GM12878 (cell line): ENCODE measurements around the gene CLCNKB. TPM values are rescaled to one million over a fixed set of nuclear protein-coding genes. Genes with fewer than 3 reads are reported as not detected.

Experiments used
- ATAC-seq: fragments of 200-7000 bp; cut with Tn5 transposase; 3 replicates; pipeline ENCODE4 v1.9.1; 2020; ENCODE audit warnings: mild to moderate bottlenecking, moderate library complexity
- BruUV-seq: library from RNA; stranded (reverse); fragments of 400-500 nt; replicated peaks from 2 replicates; lab custom pipeline; 2021; lab: Mats Ljungman, UMichigan
- CTCF ChIA-PET: fragments of 300-600 bp; sonication (Branson Sonifier 250); formaldehyde crosslinking; extraction: SDS; loops from one replicate; lab custom pipeline; 2021; ENCODE audit warnings: inconsistent platforms; lab: Yijun Ruan, JAX
- POLR2A ChIA-PET: fragments of 350-600 bp; formaldehyde crosslinking; extraction: SDS; loops from one replicate; lab custom pipeline; 2021; ENCODE audit warnings: inconsistent platforms; lab: Charles Lee
- RAD21 ChIA-PET: fragments of 300-600 bp; sonication (Branson Sonifier 250); formaldehyde crosslinking; loops from one replicate; lab custom pipeline; 2023; ENCODE audit warnings: antibody characterized with exemption; ENCODE audit not compliant: unreplicated experiment; lab: Charles Lee
- SMC1A ChIA-PET: fragments of 300-600 bp; sonication (Branson Sonifier 250); formaldehyde crosslinking; loops from one replicate; lab custom pipeline; 2023; ENCODE audit not compliant: unreplicated experiment, uncharacterized antibody; lab: Charles Lee
- DNase-seq: peaks from one replicate; pipeline ENCODE4 v3.0.0-alpha.2; 2011; ENCODE audit warnings: low read depth, low spot score
- FAIRE-seq: peaks from 3 replicates; lab custom pipeline; 2011; peaks lifted over from hg19 to GRCh38; lab: Jason Lieb, UNC
- H2AFZ ChIP-seq: 2 replicates; pipeline ENCODE4 v1.6.0; 2011; ENCODE audit warnings: low read depth, low read length, control low read depth; ENCODE audit not compliant: control insufficient read depth
- H3K27ac ChIP-seq: 2 replicates; pipeline ENCODE4 v1.5.1; 2011; ENCODE audit warnings: control low read depth; ENCODE audit not compliant: control insufficient read depth, insufficient read depth
- H3K27me3 ChIP-seq, 2 experiments: replicated peaks in 1 of 2; 2 replicates each; pipeline versions ENCODE4 v1.6.0 to v1.6.1; 2011; ENCODE audit warnings: low read length in 1 of 2; ENCODE audit not compliant: control insufficient read depth in 2 of 2, insufficient read depth in 2 of 2
- H3K36me3 ChIP-seq, 2 experiments: 2 replicates each; pipeline ENCODE4 v1.5.1; 2011; ENCODE audit warnings: low read length in 1 of 2; ENCODE audit not compliant: control insufficient read depth in 2 of 2, insufficient read depth in 2 of 2
- H3K4me1 ChIP-seq: 2 replicates; pipeline ENCODE4 v1.6.1; 2011; ENCODE audit warnings: mild to moderate bottlenecking, low read length, moderate library complexity, mixed read lengths; ENCODE audit not compliant: control insufficient read depth, insufficient read depth
- H3K4me2 ChIP-seq: 2 replicates; pipeline ENCODE4 v1.6.0; 2011; ENCODE audit warnings: control low read depth; ENCODE audit not compliant: control insufficient read depth, insufficient read depth
- H3K4me3 ChIP-seq: fragments of 200-600 bp; sonication (generic); 2 replicates; pipeline ENCODE4 v1.5.1; 2016
- H3K79me2 ChIP-seq: 2 replicates; pipeline ENCODE4 v1.6.0; 2011; ENCODE audit warnings: low read length; ENCODE audit not compliant: control insufficient read depth, insufficient read depth
- H3K9ac ChIP-seq: 2 replicates; pipeline ENCODE4 v1.8.0; 2011; ENCODE audit warnings: low read length, control low read depth, mixed read lengths; ENCODE audit not compliant: control insufficient read depth, insufficient read depth
- H3K9me3 ChIP-seq: replicated peaks from 3 replicates; pipeline ENCODE4 v1.5.1; 2011; ENCODE audit warnings: mild to moderate bottlenecking, low read length; ENCODE audit not compliant: control insufficient read depth, insufficient read depth
- H4K20me1 ChIP-seq: 2 replicates; pipeline ENCODE4 v1.6.0; 2011; ENCODE audit not compliant: control insufficient read depth, insufficient read depth
- EZH2 ChIP-seq: IDR thresholded peaks from 2 replicates; pipeline ENCODE4 v1.6.1; 2012; ENCODE audit warnings: low read depth, mild to moderate bottlenecking, control low read depth, inconsistent platforms, low read length, borderline replicate concordance; ENCODE audit not compliant: control insufficient read depth
- GATAD2B ChIP-seq: fragments of 450-650 bp; conservative IDR thresholded peaks from 2 replicates; pipeline ENCODE4 v1.6.1; 2017; ENCODE audit warnings: low read depth, mild to moderate bottlenecking, moderate library complexity
- JUND ChIP-seq: IDR thresholded peaks from 2 replicates; pipeline ENCODE4 v1.6.1; 2012; ENCODE audit warnings: low read depth, mild to moderate bottlenecking, low read length, improper control_type of control experiment, moderate library complexity
- RFX5 ChIP-seq: IDR thresholded peaks from 2 replicates; pipeline ENCODE4 v1.6.1; 2011; ENCODE audit warnings: low read depth, low read length, improper control_type of control experiment
- RUNX3 ChIP-seq: IDR thresholded peaks from 2 replicates; pipeline ENCODE4 v1.6.1; 2012; ENCODE audit warnings: low read length, inconsistent platforms
- STAT3 ChIP-seq: IDR thresholded peaks from 2 replicates; pipeline ENCODE4 v1.6.1; 2011; ENCODE audit warnings: low read depth, low read length, improper control_type of control experiment
- TCF12 ChIP-seq: IDR thresholded peaks from 2 replicates; pipeline ENCODE4 v1.6.1; 2011; ENCODE audit warnings: low read depth, mild to moderate bottlenecking, low read length
- ZNF207 ChIP-seq: fragments of 450-650 bp; IDR thresholded peaks from 2 replicates; pipeline ENCODE4 v1.6.1; 2014; ENCODE audit warnings: antibody characterized with exemption, mild to moderate bottlenecking, borderline replicate concordance
- ZNF384 ChIP-seq: IDR thresholded peaks from 2 replicates; pipeline ENCODE4 v1.6.1; 2012; ENCODE audit warnings: low read depth, mild to moderate bottlenecking, low read length, improper control_type of control experiment, borderline replicate concordance
- WGBS: methylation state at CpG from one replicate; pipeline ENCODE4 v1.1.6; 2016; ENCODE audit warnings: low lambda C conversion rate; ENCODE audit not compliant: insufficient replicate concordance, insufficient coverage; ENCODE audit errors: missing lambda C conversion rate; 5-methylcytosine and 5-hydroxymethylcytosine counted together
- in situ Hi-C: fragments of 300-500 bp; cut with MboI; formaldehyde crosslinking; loops from 9 replicates; pipeline ENCODE4 v1.14.3; 2018; ENCODE audit warnings: mixed read lengths
- intact Hi-C: fragments of 100-400 bp; cut with micrococcal nuclease; formaldehyde crosslinking; loops from one replicate; pipeline ENCODE4 v1.14.2; 2022; ENCODE audit not compliant: unreplicated experiment
- polyA plus RNA-seq, 11 experiments: library from polyadenylated mRNA; depleted of rRNA in 4 of 11; unstranded in 6 of 11; stranded (reverse) in 5 of 11; fragments of >200 nt; fragmentation: Nextera tagmentation in 4 of 11; fragmentation: Illumina TruSeq in 1 of 11; extraction: Ambion mirVana in 4 of 11; extraction: Trizol in 1 of 11; gene quantifications; 1 replicate in 1 of 11; 2 replicates in 10 of 11; pipeline versions ENCODE4 v1.2.1 to v1.2.3, GENCODE V29; 2011 to 2016; ENCODE audit warnings: inconsistent platforms in 2 of 11, missing spikeins in 2 of 11, low read depth in 1 of 11
- total RNA-seq, 4 experiments: library from RNA; depleted of rRNA in 3 of 4; stranded (reverse); fragments of >200 nt in 3 of 4; fragmentation: Illumina TruSeq in 1 of 4; extraction: Trizol in 1 of 4; gene quantifications; 2 replicates each; pipeline versions ENCODE4 v1.2.1 to v1.2.3, GENCODE V29; 2013 to 2021

Gene CLCNKB
- total and polyA plus RNA-seq, 10 of the 15 experiments (the other 5 are each of a cell fraction or from before 2014, with no cell fraction given): 0.05 TPM; not detected in 9

DNA sequence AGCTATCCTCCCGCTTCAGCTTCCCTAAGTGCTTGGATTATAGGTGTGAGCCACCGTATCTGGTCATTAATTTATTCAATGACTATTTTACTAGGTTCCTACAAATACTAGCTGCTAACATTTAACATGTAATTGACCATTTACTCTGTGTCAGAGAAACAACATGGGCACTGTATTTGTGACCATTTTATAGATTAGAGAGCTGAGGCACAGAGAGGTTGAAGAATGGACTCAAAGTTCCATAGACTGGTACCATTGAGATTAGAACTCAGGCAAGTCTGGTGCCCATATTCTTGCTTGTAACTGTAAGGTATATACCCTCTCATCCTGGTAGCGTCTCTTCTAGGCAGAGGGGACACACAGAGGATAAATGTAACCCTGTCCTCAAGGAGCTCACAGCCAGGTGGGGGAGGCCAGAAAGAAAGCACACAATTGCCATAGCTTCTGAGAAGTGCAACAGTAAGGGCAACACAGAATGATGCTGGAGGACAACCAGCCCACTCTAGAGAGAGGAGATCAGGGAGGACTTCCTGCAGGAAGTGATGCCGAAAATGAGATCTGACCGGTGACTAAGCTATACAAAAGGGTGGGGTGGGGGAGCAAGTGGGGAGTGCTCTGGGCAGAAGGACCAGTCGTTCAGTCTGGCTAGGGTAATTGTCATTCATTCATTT is 35.8 kb upstream of the CLCNKB start:
- intact Hi-C loops (loop anchor here (2.0 to 5.0 kb wide), 2 partner anchors 193 to 206 kb away; no protein-coding TSS in a partner anchor), in situ Hi-C loops (no loop called here)
- Histone ChIP-seq H3K4me1 (peaks cover 28% of the 10 kb centered on the region), H3K4me3 (no peak overlapping the region), H3K9ac (no peak overlapping the region), H4K20me1 (no peaks in the 10 kb centered on the region), H3K79me2 (no peaks in the 10 kb centered on the region), H3K27me3 (no peaks in the 10 kb centered on the region; a peak in 1 of 4 replicates), H2AFZ (no peak overlapping the region), H3K36me3 (no peaks in the 10 kb centered on the region), H3K4me2 (no peak overlapping the region), H3K9me3 (no peaks in the 10 kb centered on the region), H3K27ac (no peak overlapping the region)
- TF ChIP-seq RFX5: no peak
- no peak for TF ChIP-seq JUND
- no peak for TF ChIP-seq EZH2
- TF ChIP-seq STAT3: no peak
- no peak for TF ChIP-seq TCF12
- no peak for TF ChIP-seq ZNF384
- no peak for TF ChIP-seq ZNF207
- TF ChIP-seq GATAD2B: no peak
- no peak for TF ChIP-seq RUNX3
- no TSS peak for BruUV-seq
- ChIA-PET SMC1A (interaction anchor here (0.6 to 6.5 kb wide), 30 partner anchors 13 to 234 kb away, joined by 3 to 57 read pairs (median 4); partner anchors contain the start of gene ZBTB17), RAD21 (interaction anchor here (0.6 to 4.2 kb wide), 32 partner anchors 10 to 719 kb away, joined by 3 to 26 read pairs (median 4); partner anchors contain the start of genes UQCRHL and ZBTB17), POLR2A (interaction anchor here (0.6 to 1.0 kb wide), 4 partner anchors 43 to 787 kb away, joined by 3 to 7 read pairs (median 4); no protein-coding TSS in a partner anchor), CTCF (interaction anchor here (0.5 to 7.5 kb wide), 38 partner anchors 10 to 617 kb away, joined by 3 to 81 read pairs (median 4); partner anchors contain the start of genes CLCNKA, CLCNKB and HSPB7)
- FAIRE-seq (no peak), ATAC-seq (no peak), DNase-seq (no peak)
- 54% methylated on average over 6 of the region's 6 CpGs for WGBS
